ENCODE data around the gene LRRC3C.

The LRRC3C gene

GRCh38 chr17:39923836-39924690 lies 3.5 kb upstream of the LRRC3C start:
- no peak for TF ChIP-seq EZH2phosphoT487 (IDR thresholded peaks at IDR 0.05; ENCODE audit: borderline replicate concordance)
- TF ChIP-seq, protein P1, sequence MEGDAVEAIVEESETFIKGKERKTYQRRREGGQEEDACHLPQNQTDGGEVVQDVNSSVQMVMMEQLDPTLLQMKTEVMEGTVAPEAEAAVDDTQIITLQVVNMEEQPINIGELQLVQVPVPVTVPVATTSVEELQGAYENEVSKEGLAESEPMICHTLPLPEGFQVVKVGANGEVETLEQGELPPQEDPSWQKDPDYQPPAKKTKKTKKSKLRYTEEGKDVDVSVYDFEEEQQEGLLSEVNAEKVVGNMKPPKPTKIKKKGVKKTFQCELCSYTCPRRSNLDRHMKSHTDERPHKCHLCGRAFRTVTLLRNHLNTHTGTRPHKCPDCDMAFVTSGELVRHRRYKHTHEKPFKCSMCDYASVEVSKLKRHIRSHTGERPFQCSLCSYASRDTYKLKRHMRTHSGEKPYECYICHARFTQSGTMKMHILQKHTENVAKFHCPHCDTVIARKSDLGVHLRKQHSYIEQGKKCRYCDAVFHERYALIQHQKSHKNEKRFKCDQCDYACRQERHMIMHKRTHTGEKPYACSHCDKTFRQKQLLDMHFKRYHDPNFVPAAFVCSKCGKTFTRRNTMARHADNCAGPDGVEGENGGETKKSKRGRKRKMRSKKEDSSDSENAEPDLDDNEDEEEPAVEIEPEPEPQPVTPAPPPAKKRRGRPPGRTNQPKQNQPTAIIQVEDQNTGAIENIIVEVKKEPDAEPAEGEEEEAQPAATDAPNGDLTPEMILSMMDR (conservative IDR thresholded peaks at IDR 0.05; ENCODE audit: low read length), result no peak
- peaks cover 19% of the 10 kb centered on the region; the same call in 1 of the 2 replicates for H3K36me3 ChIP-seq (ENCODE audit: insufficient read depth, low read length)
- H3K4me3 ChIP-seq (ENCODE audit: low read length, poor library complexity, severe bottlenecking), result no peak overlapping the region
- H2AFZ ChIP-seq (ENCODE audit: low read length), result no peak overlapping the region
- peak overlapping the region; percentile 93 for H3K4me2 ChIP-seq (ENCODE audit: low read depth, low read length, poor library complexity, severe bottlenecking)
- peaks cover 29% of the 10 kb centered on the region for H4K20me1 ChIP-seq (ENCODE audit: insufficient read depth, low read length, poor library complexity, severe bottlenecking)
- H3K27me3 ChIP-seq (ENCODE audit: insufficient read depth, low read length, poor library complexity, severe bottlenecking), result no peaks in the 10 kb centered on the region
- no peaks in the 10 kb centered on the region for H3K9me3 ChIP-seq (ENCODE audit: insufficient read depth, low read depth, low read length)
- H3K79me2 ChIP-seq (ENCODE audit: insufficient read depth, low read length), result peaks cover 47% of the 10 kb centered on the region
- H3F3A ChIP-seq (ENCODE audit: low read depth), result no peaks in the 10 kb centered on the region
- H3K9me2 ChIP-seq (replicated peaks; ENCODE audit: low read depth, low read length), result no peaks in the 10 kb centered on the region
- peaks cover 49% of the 10 kb centered on the region for H3K4me1 ChIP-seq (ENCODE audit: insufficient read depth, low read length, poor library complexity, severe bottlenecking)
- peak overlapping the region; percentile 3 for H3K9ac ChIP-seq (ENCODE audit: low read depth, low read length, poor library complexity, severe bottlenecking)

DNA sequence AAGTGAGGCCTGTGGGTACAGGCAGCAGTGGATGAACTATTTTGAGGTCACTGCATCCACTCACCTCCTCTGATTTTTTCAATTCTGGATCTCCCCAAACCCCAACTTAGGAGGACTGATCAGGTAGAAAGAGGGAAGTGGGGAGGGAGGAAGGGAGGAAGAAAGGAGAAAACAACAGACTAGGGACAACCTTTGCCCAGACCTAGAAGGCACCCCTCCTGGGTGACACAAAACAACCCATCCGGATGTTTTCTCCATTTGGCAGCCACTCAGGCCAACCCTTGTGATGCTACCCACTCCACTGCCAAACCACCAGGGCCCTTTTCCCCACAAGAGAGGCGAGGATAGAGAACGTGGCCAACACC lies 2.9 kb upstream of the LRRC3C start:
- Histone ChIP-seq H3K9ac (ENCODE audit: low read depth, low read length, poor library complexity, severe bottlenecking) (peak overlapping the region; percentile 81), H3F3A (ENCODE audit: low read depth) (no peaks in the 10 kb centered on the region), H3K27me3 (ENCODE audit: insufficient read depth, low read length, poor library complexity, severe bottlenecking) (no peaks in the 10 kb centered on the region), H3K4me3 (ENCODE audit: low read length, poor library complexity, severe bottlenecking) (peak overlapping the region; percentile 86), H3K9me2 (replicated peaks; ENCODE audit: low read depth, low read length) (no peaks in the 10 kb centered on the region), H3K9me3 (ENCODE audit: insufficient read depth, low read depth, low read length) (no peaks in the 10 kb centered on the region), H3K4me2 (ENCODE audit: low read depth, low read length, poor library complexity, severe bottlenecking) (peak overlapping the region; percentile 93), H2AFZ (ENCODE audit: low read length) (no peak overlapping the region), H3K4me1 (ENCODE audit: insufficient read depth, low read length, poor library complexity, severe bottlenecking) (peaks cover 50% of the 10 kb centered on the region), H3K36me3 (ENCODE audit: insufficient read depth, low read length) (peaks cover 19% of the 10 kb centered on the region; the same call in 1 of the 2 replicates), H3K79me2 (ENCODE audit: insufficient read depth, low read length) (peaks cover 47% of the 10 kb centered on the region), H4K20me1 (ENCODE audit: insufficient read depth, low read length, poor library complexity, severe bottlenecking) (peaks cover 29% of the 10 kb centered on the region)
- TF ChIP-seq EZH2phosphoT487 (IDR thresholded peaks at IDR 0.05; ENCODE audit: borderline replicate concordance), result no peak
- TF ChIP-seq, protein P1 (conservative IDR thresholded peaks at IDR 0.05; ENCODE audit: low read length), result no peak

- TF ChIP-seq, protein P1 (conservative IDR thresholded peaks at IDR 0.05; ENCODE audit: low read length), result no peak
- TF ChIP-seq EZH2phosphoT487 (IDR thresholded peaks at IDR 0.05; ENCODE audit: borderline replicate concordance), result no peak
- Histone ChIP-seq H3K9me3 (ENCODE audit: insufficient read depth, low read depth, low read length) (no peaks in the 10 kb centered on the region), H3K4me2 (ENCODE audit: low read depth, low read length, poor library complexity, severe bottlenecking) (peak overlapping the region; percentile 93), H3K9me2 (replicated peaks; ENCODE audit: low read depth, low read length) (no peaks in the 10 kb centered on the region), H2AFZ (ENCODE audit: low read length) (no peak overlapping the region), H3K4me1 (ENCODE audit: insufficient read depth, low read length, poor library complexity, severe bottlenecking) (peaks cover 50% of the 10 kb centered on the region), H3K9ac (ENCODE audit: low read depth, low read length, poor library complexity, severe bottlenecking) (peak overlapping the region; percentile 81), H3K4me3 (ENCODE audit: low read length, poor library complexity, severe bottlenecking) (peak overlapping the region; percentile 86), H3K79me2 (ENCODE audit: insufficient read depth, low read length) (peaks cover 47% of the 10 kb centered on the region), H3K36me3 (ENCODE audit: insufficient read depth, low read length) (peaks cover 19% of the 10 kb centered on the region; the same call in 1 of the 2 replicates), H4K20me1 (ENCODE audit: insufficient read depth, low read length, poor library complexity, severe bottlenecking) (peaks cover 29% of the 10 kb centered on the region), H3K27me3 (ENCODE audit: insufficient read depth, low read length, poor library complexity, severe bottlenecking) (no peaks in the 10 kb centered on the region), H3F3A (ENCODE audit: low read depth) (no peaks in the 10 kb centered on the region)
These were observed 2.0 kb upstream of the LRRC3C start for GRCh38 chr17:39925282-39926134.

Data from Loucy (cell line).